ENCODE measurements around the gene RGS7. TPM values are rescaled to one million over a fixed set of nuclear protein-coding genes. Genes with fewer than 3 reads are reported as not detected.

RGS7 gene
- total RNA-seq, 1 experiment from 2014 or later: 1.5 TPM

DNA sequence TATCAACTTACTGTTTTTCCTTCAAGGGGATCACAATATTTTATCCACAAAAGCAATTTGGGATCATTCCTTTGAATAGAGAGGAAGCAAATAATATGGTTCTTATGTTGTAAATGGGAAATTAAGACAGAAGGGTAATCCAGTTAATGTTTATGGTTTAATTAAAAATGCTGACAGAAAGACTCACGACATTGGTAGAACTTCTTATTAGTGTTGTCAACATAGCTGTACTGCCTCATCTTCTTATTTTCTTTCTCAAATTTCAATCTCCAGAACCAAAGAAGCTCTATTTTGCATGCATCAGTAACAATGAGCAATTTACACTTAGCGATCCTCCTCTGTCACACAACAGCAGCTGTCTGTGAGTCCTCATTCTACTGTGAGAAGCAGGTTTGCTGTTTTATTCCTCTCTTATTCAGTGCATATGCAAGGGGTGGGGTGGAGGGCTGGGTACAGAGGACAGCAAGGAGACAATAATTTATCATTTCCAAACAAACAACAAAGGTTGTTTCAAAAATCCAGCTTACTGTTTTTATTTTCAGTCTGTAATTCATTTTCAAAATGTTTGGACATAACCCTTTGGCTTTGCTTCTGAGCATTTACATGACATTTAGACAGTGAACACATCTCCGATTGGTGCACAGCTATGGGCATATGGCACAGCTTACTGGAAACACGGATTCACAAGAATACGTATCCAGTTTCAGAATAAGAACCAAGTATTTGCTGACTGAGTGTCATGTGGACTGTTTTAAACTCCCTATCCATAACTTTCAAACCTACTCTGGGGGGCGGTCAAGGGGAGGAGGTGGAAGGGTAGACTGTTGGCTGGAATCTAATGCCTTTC is 335.9 kb downstream of the RGS7 start:
- Histone ChIP-seq H4K8ac (replicated peaks; ENCODE audit: insufficient read length, low read depth, low read length) (no peak overlapping the region), H3K9me3 (ENCODE audit: control insufficient read depth, low read depth, low read length) (no peaks in the 10 kb centered on the region), H2AK5ac (ENCODE audit: insufficient read length, low read length) (no peak overlapping the region), H3K56ac (ENCODE audit: insufficient read length, low read depth, low read length) (no peak overlapping the region), H3K79me1 (ENCODE audit: insufficient read depth, low read depth, low read length, poor library complexity, severe bottlenecking) (no peaks in the 10 kb centered on the region), H3T11ph (ENCODE audit: low read length) (no peak overlapping the region), H4K5ac (ENCODE audit: insufficient read length, low read depth, low read length) (no peak overlapping the region), H4K20me1 (ENCODE audit: control insufficient read depth, insufficient read depth, insufficient read length) (no peaks in the 10 kb centered on the region), H3K23me2 (ENCODE audit: insufficient read length, low read depth, low read length, poor library complexity, severe bottlenecking) (no peaks in the 10 kb centered on the region), H3K79me2 (ENCODE audit: insufficient read depth, low read length) (no peaks in the 10 kb centered on the region), H3K27me3 (ENCODE audit: insufficient read depth, low read length) (no peaks in the 10 kb centered on the region), H2BK15ac (ENCODE audit: low read depth, low read length) (no peak overlapping the region), H3K4me1 (ENCODE audit: insufficient read depth, low read length) (no peaks in the 10 kb centered on the region), H3K27ac (ENCODE audit: insufficient read length, low read depth, low read length) (no peak overlapping the region), H3K18ac (ENCODE audit: insufficient read length, low read depth, low read length) (no peak overlapping the region), H3K9ac (ENCODE audit: extremely low read depth, insufficient read length, low read length) (no peak overlapping the region), H2BK120ac (ENCODE audit: low read depth, low read length, poor library complexity, severe bottlenecking) (no peak overlapping the region), H3K14ac (ENCODE audit: insufficient read depth, low read length) (no peak overlapping the region), H2BK5ac (ENCODE audit: insufficient read length, low read length) (no peak overlapping the region), H3K23ac (ENCODE audit: insufficient read length, low read depth, low read length) (no peak overlapping the region), H3K4ac (ENCODE audit: low read depth, low read length) (no peak overlapping the region), H4K91ac (ENCODE audit: insufficient read length, low read depth, low read length) (no peak overlapping the region), H2BK12ac (ENCODE audit: insufficient read length, low read depth, low read length) (no peak overlapping the region), H2AFZ (ENCODE audit: low read length) (no peak overlapping the region), H2BK20ac (ENCODE audit: low read depth, low read length, poor library complexity, severe bottlenecking) (no peak overlapping the region), H3K4me2 (ENCODE audit: insufficient read depth, insufficient read length, low read length) (no peak overlapping the region)
- Mint-ChIP-seq H3K9me3 (peaks cover 24% of the 10 kb centered on the region in 2 experiments), H3K36me3 (ENCODE audit: insufficient read depth in 1 of 3, low read depth in 3 of 3) (peaks cover 19 to 26% (median 21%) of the 10 kb centered on the region in 3 experiments), H3K27me3 (ENCODE audit: low read depth) (no peaks in the 10 kb centered on the region), H3K27ac (no peak overlapping the region), H3K4me1 (peaks cover 0 to 2% of the 10 kb centered on the region in 2 experiments; a peak in 2 of 4 replicates), H3K4me3 (no peak overlapping the region)
- WGBS (ENCODE audit: extremely low coverage, insufficient read length, low lambda C conversion rate): no CpG with 5 or more reads among the region's 6 CpGs
- TF ChIP-seq CTCF (conservative IDR thresholded peaks at IDR 0.05): no peak
- DNase-seq: no peak
